GM12878 (cell line): ENCODE results near the gene PTPRD. TPM values are rescaled to one million over a fixed set of nuclear protein-coding genes. Genes with fewer than 3 reads are reported as not detected.

Source experiments
- ATAC-seq: fragments of 200-7000 bp; cut with Tn5 transposase; 3 replicates; pipeline ENCODE4 v1.9.1; 2020; ENCODE audit warnings: mild to moderate bottlenecking, moderate library complexity
- BruUV-seq: library from RNA; stranded (reverse); fragments of 400-500 nt; replicated peaks from 2 replicates; lab custom pipeline; 2021; lab: Mats Ljungman, UMichigan
- CTCF ChIA-PET: fragments of 300-600 bp; sonication (Branson Sonifier 250); formaldehyde crosslinking; extraction: SDS; loops from one replicate; lab custom pipeline; 2021; ENCODE audit warnings: inconsistent platforms; lab: Yijun Ruan, JAX
- POLR2A ChIA-PET: fragments of 350-600 bp; formaldehyde crosslinking; extraction: SDS; loops from one replicate; lab custom pipeline; 2021; ENCODE audit warnings: inconsistent platforms; lab: Charles Lee
- RAD21 ChIA-PET: fragments of 300-600 bp; sonication (Branson Sonifier 250); formaldehyde crosslinking; loops from one replicate; lab custom pipeline; 2023; ENCODE audit warnings: antibody characterized with exemption; ENCODE audit not compliant: unreplicated experiment; lab: Charles Lee
- SMC1A ChIA-PET: fragments of 300-600 bp; sonication (Branson Sonifier 250); formaldehyde crosslinking; loops from one replicate; lab custom pipeline; 2023; ENCODE audit not compliant: unreplicated experiment, uncharacterized antibody; lab: Charles Lee
- DNase-seq: peaks from one replicate; pipeline ENCODE4 v3.0.0-alpha.2; 2011; ENCODE audit warnings: low read depth, low spot score
- FAIRE-seq: peaks from 3 replicates; lab custom pipeline; 2011; peaks lifted over from hg19 to GRCh38; lab: Jason Lieb, UNC
- H2AFZ ChIP-seq: 2 replicates; pipeline ENCODE4 v1.6.0; 2011; ENCODE audit warnings: low read depth, low read length, control low read depth; ENCODE audit not compliant: control insufficient read depth
- H3K27ac ChIP-seq: 2 replicates; pipeline ENCODE4 v1.5.1; 2011; ENCODE audit warnings: control low read depth; ENCODE audit not compliant: control insufficient read depth, insufficient read depth
- H3K27me3 ChIP-seq, 2 experiments: replicated peaks in 1 of 2; 2 replicates each; pipeline versions ENCODE4 v1.6.0 to v1.6.1; 2011; ENCODE audit warnings: low read length in 1 of 2; ENCODE audit not compliant: control insufficient read depth in 2 of 2, insufficient read depth in 2 of 2
- H3K36me3 ChIP-seq, 2 experiments: 2 replicates each; pipeline ENCODE4 v1.5.1; 2011; ENCODE audit warnings: low read length in 1 of 2; ENCODE audit not compliant: control insufficient read depth in 2 of 2, insufficient read depth in 2 of 2
- H3K4me1 ChIP-seq: 2 replicates; pipeline ENCODE4 v1.6.1; 2011; ENCODE audit warnings: mild to moderate bottlenecking, low read length, moderate library complexity, mixed read lengths; ENCODE audit not compliant: control insufficient read depth, insufficient read depth
- H3K4me2 ChIP-seq: 2 replicates; pipeline ENCODE4 v1.6.0; 2011; ENCODE audit warnings: control low read depth; ENCODE audit not compliant: control insufficient read depth, insufficient read depth
- H3K4me3 ChIP-seq: fragments of 200-600 bp; sonication (generic); 2 replicates; pipeline ENCODE4 v1.5.1; 2016
- H3K79me2 ChIP-seq: 2 replicates; pipeline ENCODE4 v1.6.0; 2011; ENCODE audit warnings: low read length; ENCODE audit not compliant: control insufficient read depth, insufficient read depth
- H3K9ac ChIP-seq: 2 replicates; pipeline ENCODE4 v1.8.0; 2011; ENCODE audit warnings: low read length, control low read depth, mixed read lengths; ENCODE audit not compliant: control insufficient read depth, insufficient read depth
- H3K9me3 ChIP-seq: replicated peaks from 3 replicates; pipeline ENCODE4 v1.5.1; 2011; ENCODE audit warnings: mild to moderate bottlenecking, low read length; ENCODE audit not compliant: control insufficient read depth, insufficient read depth
- H4K20me1 ChIP-seq: 2 replicates; pipeline ENCODE4 v1.6.0; 2011; ENCODE audit not compliant: control insufficient read depth, insufficient read depth
- CBX3 ChIP-seq: fragments of 200-600 bp; sonication (generic); IDR thresholded peaks from 2 replicates; pipeline ENCODE4 v1.6.1; 2016; ENCODE audit warnings: low read depth, borderline replicate concordance
- CHD2 ChIP-seq: IDR thresholded peaks from 2 replicates; pipeline ENCODE4 v1.6.1; 2011; ENCODE audit warnings: low read depth, low read length, improper control_type of control experiment, borderline replicate concordance
- CREM ChIP-seq: IDR thresholded peaks from 2 replicates; pipeline ENCODE4 v1.6.1; 2014; ENCODE audit warnings: antibody characterized with exemption, low read depth
- EP300 ChIP-seq, 2 experiments: fragments of 150-350 bp in 1 of 2; IDR thresholded peaks; 2 replicates each; pipeline ENCODE4 v1.6.1; 2011 to 2012; ENCODE audit warnings: low read depth in 2 of 2, low read length in 2 of 2, borderline replicate concordance in 1 of 2, improper control_type of control experiment in 1 of 2, inconsistent platforms in 1 of 2; ENCODE audit not compliant: control insufficient read depth in 1 of 2
- FOS ChIP-seq: IDR thresholded peaks from 3 replicates; pipeline ENCODE4 v1.6.1; 2011; ENCODE audit warnings: borderline replicate concordance; ENCODE audit not compliant: insufficient read length; ENCODE audit errors: extremely low read depth
- FOXK2 ChIP-seq: fragments of 450-650 bp; IDR thresholded peaks from 2 replicates; pipeline ENCODE4 v1.6.1; 2017; ENCODE audit warnings: mild to moderate bottlenecking, moderate library complexity
- HDGF ChIP-seq: fragments of 450-650 bp; IDR thresholded peaks from 2 replicates; pipeline ENCODE4 v1.6.1; 2016; ENCODE audit warnings: antibody characterized with exemption
- JUNB ChIP-seq: IDR thresholded peaks from 2 replicates; pipeline ENCODE4 v1.6.1; 2016; ENCODE audit warnings: antibody characterized with exemption, mild to moderate bottlenecking
- NFIC ChIP-seq: IDR thresholded peaks from 2 replicates; pipeline ENCODE4 v1.6.1; 2012; ENCODE audit warnings: low read depth, mild to moderate bottlenecking, inconsistent platforms, low read length, moderate library complexity
- POLR2AphosphoS2 ChIP-seq: IDR thresholded peaks from 2 replicates; pipeline ENCODE4 v1.6.1; 2011; ENCODE audit warnings: low read depth, mild to moderate bottlenecking, low read length, improper control_type of control experiment, moderate library complexity
- RB1 ChIP-seq: fragments of 450-650 bp; formaldehyde crosslinking; IDR thresholded peaks from 2 replicates; pipeline ENCODE4 v1.6.1; 2017; ENCODE audit warnings: mild to moderate bottlenecking, borderline replicate concordance
- RBBP5 ChIP-seq: fragments of 200-600 bp; sonication (generic); conservative IDR thresholded peaks from 2 replicates; pipeline ENCODE4 v1.6.1; 2016
- RELA ChIP-seq: fragments of 450-650 bp; IDR thresholded peaks from 2 replicates; pipeline ENCODE4 v1.8.0; 2014; ENCODE audit warnings: borderline replicate concordance; ENCODE audit not compliant: partially characterized antibody
- SMARCA5 ChIP-seq: fragments of 450-650 bp; IDR thresholded peaks from 2 replicates; pipeline ENCODE4 v1.6.1; 2017; ENCODE audit warnings: mild to moderate bottlenecking
- ZNF274 ChIP-seq: IDR thresholded peaks from one replicate; pipeline ENCODE4 v1.8.0; 2011; ENCODE audit not compliant: insufficient read length, insufficient read depth
- WGBS: methylation state at CpG from one replicate; pipeline ENCODE4 v1.1.6; 2016; ENCODE audit warnings: low lambda C conversion rate; ENCODE audit not compliant: insufficient replicate concordance, insufficient coverage; ENCODE audit errors: missing lambda C conversion rate; 5-methylcytosine and 5-hydroxymethylcytosine counted together
- in situ Hi-C: fragments of 300-500 bp; cut with MboI; formaldehyde crosslinking; loops from 9 replicates; pipeline ENCODE4 v1.14.3; 2018; ENCODE audit warnings: mixed read lengths
- intact Hi-C: fragments of 100-400 bp; cut with micrococcal nuclease; formaldehyde crosslinking; loops from one replicate; pipeline ENCODE4 v1.14.2; 2022; ENCODE audit not compliant: unreplicated experiment
- polyA plus RNA-seq, 11 experiments: library from polyadenylated mRNA; depleted of rRNA in 4 of 11; unstranded in 6 of 11; stranded (reverse) in 5 of 11; fragments of >200 nt; fragmentation: Nextera tagmentation in 4 of 11; fragmentation: Illumina TruSeq in 1 of 11; extraction: Ambion mirVana in 4 of 11; extraction: Trizol in 1 of 11; gene quantifications; 1 replicate in 1 of 11; 2 replicates in 10 of 11; pipeline versions ENCODE4 v1.2.1 to v1.2.3, GENCODE V29; 2011 to 2016; ENCODE audit warnings: inconsistent platforms in 2 of 11, missing spikeins in 2 of 11, low read depth in 1 of 11
- total RNA-seq, 4 experiments: library from RNA; depleted of rRNA in 3 of 4; stranded (reverse); fragments of >200 nt in 3 of 4; fragmentation: Illumina TruSeq in 1 of 4; extraction: Trizol in 1 of 4; gene quantifications; 2 replicates each; pipeline versions ENCODE4 v1.2.1 to v1.2.3, GENCODE V29; 2013 to 2021
- TF ChIP-seq, protein P1 (sequence below): fragments of 450-650 bp; IDR thresholded peaks from 2 replicates; pipeline ENCODE4 v1.6.1; 2017; ENCODE audit warnings: mild to moderate bottlenecking, moderate library complexity
- TF ChIP-seq, protein P2 (sequence below): fragments of 450-650 bp; IDR thresholded peaks from 2 replicates; pipeline ENCODE4 v1.6.1; 2018; ENCODE audit warnings: borderline replicate concordance, mild to moderate bottlenecking; ENCODE audit not compliant: partially characterized antibody

PTPRD gene
- total and polyA plus RNA-seq, 10 of the 15 experiments (the other 5 are each of a cell fraction or from before 2014, with no cell fraction given), result under 0.01 to 0.05 (median 0.01) TPM; not detected in 7

DNA sequence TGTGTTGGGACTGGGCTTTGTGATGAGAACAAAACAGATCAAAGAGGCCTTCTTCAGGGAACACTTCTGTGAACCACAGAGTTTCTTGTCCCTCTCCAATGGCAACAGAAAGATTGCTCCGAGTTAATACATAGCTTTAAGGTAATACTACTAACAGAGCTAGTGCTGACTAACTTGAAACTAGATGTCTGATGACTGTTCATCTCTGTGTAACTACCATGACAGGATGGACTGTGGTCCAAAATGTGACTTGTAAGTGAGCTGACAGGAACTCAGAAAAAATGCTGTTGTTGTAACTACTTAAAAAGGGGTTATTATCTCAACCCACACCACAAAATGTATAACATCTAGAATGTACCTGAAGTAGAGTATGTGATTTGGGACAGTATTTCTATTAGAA lies 2183.0 kb downstream of the PTPRD start (continued):
- TF ChIP-seq, protein P1, sequence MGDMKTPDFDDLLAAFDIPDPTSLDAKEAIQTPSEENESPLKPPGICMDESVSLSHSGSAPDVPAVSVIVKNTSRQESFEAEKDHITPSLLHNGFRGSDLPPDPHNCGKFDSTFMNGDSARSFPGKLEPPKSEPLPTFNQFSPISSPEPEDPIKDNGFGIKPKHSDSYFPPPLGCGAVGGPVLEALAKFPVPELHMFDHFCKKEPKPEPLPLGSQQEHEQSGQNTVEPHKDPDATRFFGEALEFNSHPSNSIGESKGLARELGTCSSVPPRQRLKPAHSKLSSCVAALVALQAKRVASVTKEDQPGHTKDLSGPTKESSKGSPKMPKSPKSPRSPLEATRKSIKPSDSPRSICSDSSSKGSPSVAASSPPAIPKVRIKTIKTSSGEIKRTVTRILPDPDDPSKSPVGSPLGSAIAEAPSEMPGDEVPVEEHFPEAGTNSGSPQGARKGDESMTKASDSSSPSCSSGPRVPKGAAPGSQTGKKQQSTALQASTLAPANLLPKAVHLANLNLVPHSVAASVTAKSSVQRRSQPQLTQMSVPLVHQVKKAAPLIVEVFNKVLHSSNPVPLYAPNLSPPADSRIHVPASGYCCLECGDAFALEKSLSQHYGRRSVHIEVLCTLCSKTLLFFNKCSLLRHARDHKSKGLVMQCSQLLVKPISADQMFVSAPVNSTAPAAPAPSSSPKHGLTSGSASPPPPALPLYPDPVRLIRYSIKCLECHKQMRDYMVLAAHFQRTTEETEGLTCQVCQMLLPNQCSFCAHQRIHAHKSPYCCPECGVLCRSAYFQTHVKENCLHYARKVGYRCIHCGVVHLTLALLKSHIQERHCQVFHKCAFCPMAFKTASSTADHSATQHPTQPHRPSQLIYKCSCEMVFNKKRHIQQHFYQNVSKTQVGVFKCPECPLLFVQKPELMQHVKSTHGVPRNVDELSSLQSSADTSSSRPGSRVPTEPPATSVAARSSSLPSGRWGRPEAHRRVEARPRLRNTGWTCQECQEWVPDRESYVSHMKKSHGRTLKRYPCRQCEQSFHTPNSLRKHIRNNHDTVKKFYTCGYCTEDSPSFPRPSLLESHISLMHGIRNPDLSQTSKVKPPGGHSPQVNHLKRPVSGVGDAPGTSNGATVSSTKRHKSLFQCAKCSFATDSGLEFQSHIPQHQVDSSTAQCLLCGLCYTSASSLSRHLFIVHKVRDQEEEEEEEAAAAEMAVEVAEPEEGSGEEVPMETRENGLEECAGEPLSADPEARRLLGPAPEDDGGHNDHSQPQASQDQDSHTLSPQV, result no peak
- no peak for TF ChIP-seq RB1

DNA sequence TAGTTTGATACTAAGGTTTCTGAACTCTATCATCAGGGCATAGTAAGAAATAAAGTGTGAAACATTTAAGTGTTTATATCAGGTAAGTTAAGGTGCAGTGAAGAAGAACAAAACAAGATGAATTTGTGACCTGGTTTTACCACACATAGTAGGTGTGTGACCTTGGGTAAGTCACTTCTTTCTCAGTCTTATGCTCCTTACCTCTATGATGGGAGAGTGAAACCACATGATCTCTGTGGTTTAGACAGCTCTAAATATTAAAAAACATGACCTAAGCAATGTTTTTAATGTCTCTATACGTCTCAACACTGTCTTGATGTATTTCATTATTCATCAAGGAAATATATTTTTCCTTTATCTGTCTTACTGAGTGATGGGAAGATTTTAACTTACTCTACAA lies 2183.6 kb downstream of the PTPRD start:
- BruUV-seq, result no TSS peak
- H3K9me3 ChIP-seq, result no peaks in the 10 kb centered on the region
- H3K4me3 ChIP-seq, result no peak overlapping the region
- ATAC-seq (no peak), FAIRE-seq (no peak), DNase-seq (no peak)
- H3K4me1 ChIP-seq, result no peaks in the 10 kb centered on the region
- no peak overlapping the region for H2AFZ ChIP-seq
- H3K4me2 ChIP-seq, result no peak overlapping the region
- ChIA-PET CTCF (no interaction called here), RAD21 (no interaction called here), SMC1A (no interaction called here), POLR2A (no interaction called here)
- in situ Hi-C loops (no loop called here), intact Hi-C loops (no loop called here)
- H3K9ac ChIP-seq, result no peak overlapping the region
- 0% methylated on average over 1 of the region's 1 CpG for WGBS
- no peaks in the 10 kb centered on the region for H4K20me1 ChIP-seq
- H3K79me2 ChIP-seq, result no peaks in the 10 kb centered on the region
- no peaks in the 10 kb centered on the region for H3K36me3 ChIP-seq
- no peaks in the 10 kb centered on the region for H3K27me3 ChIP-seq
- no peak overlapping the region for H3K27ac ChIP-seq
- TF ChIP-seq NFIC (no peak), JUNB (no peak), RBBP5 (no peak), ZNF274 (no peak), EP300 (IDR thresholded peaks at IDR 0.05; ENCODE audit: borderline replicate concordance in 1 of 2, control insufficient read depth in 1 of 2, low read depth in 2 of 2, low read length in 2 of 2) (no peak), FOXK2 (no peak), CREM (no peak), HDGF (no peak), FOS (no peak), SMARCA5 (no peak), POLR2AphosphoS2 (no peak), CHD2 (no peak), CBX3 (no peak), RELA (no peak)
- TF ChIP-seq, protein P2, sequence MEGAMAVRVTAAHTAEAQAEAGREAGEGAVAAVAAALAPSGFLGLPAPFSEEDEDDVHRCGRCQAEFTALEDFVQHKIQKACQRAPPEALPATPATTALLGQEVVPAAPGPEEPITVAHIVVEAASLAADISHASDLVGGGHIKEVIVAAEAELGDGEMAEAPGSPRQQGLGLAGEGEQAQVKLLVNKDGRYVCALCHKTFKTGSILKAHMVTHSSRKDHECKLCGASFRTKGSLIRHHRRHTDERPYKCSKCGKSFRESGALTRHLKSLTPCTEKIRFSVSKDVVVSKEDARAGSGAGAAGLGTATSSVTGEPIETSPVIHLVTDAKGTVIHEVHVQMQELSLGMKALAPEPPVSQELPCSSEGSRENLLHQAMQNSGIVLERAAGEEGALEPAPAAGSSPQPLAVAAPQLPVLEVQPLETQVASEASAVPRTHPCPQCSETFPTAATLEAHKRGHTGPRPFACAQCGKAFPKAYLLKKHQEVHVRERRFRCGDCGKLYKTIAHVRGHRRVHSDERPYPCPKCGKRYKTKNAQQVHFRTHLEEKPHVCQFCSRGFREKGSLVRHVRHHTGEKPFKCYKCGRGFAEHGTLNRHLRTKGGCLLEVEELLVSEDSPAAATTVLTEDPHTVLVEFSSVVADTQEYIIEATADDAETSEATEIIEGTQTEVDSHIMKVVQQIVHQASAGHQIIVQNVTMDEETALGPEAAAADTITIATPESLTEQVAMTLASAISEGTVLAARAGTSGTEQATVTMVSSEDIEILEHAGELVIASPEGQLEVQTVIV, result no peak
